Right lobe of liver (tissue), 6 donors: Measurements from ENCODE around the gene CAMK2N1. TPM values are rescaled to one million over a fixed set of nuclear protein-coding genes. Genes with fewer than 3 reads are reported as not detected.

Experiments
- ATAC-seq, 4 donors: fragments of 200-7000 bp; cut with Tn5 transposase; one replicate each; pipeline ENCODE4 v1.9.1; 2020; ENCODE audit warnings: mild to moderate bottlenecking in 4 of 4, moderate library complexity in 4 of 4
- DNase-seq, 3 donors: peaks; one replicate each; pipeline ENCODE4 v3.0.0-alpha.2; 2020
- H3K27ac ChIP-seq, 3 donors: fragments of 200-600 bp; one replicate each; pipeline ENCODE4 v1.8.0; 2022
- H3K27me3 ChIP-seq, 2 donors: fragments of 200-600 bp; one replicate each; pipeline ENCODE4 v1.8.0; 2022
- H3K36me3 ChIP-seq, 4 donors: fragments of 200-600 bp; sonication (generic) in 1 of 4; one replicate each; pipeline versions ENCODE4 v1.5.1 to v1.8.0; 2017 to 2022; ENCODE audit warnings: control low read depth in 1 of 4
- H3K4me1 ChIP-seq, 4 donors: fragments of 200-600 bp; sonication (generic) in 1 of 4; one replicate each; pipeline versions ENCODE4 v1.5.1 to v1.8.0; 2017 to 2022; ENCODE audit warnings: control low read depth in 1 of 4
- H3K4me3 ChIP-seq, 3 donors: fragments of 200-600 bp; one replicate each; pipeline ENCODE4 v1.8.0; 2022
- H3K9me3 ChIP-seq, 4 donors: fragments of 200-600 bp; sonication (generic) in 1 of 4; one replicate each; pipeline versions ENCODE4 v1.5.1 to v1.8.0; 2017 to 2022; ENCODE audit warnings: control low read depth in 1 of 4
- CTCF ChIP-seq, 4 donors: fragments of 200-600 bp in 3 of 4; fragments of 450-650 bp in 1 of 4; IDR thresholded peaks; one replicate each; pipeline versions ENCODE4 v1.5.1 to v1.8.0; 2016 to 2022; ENCODE audit warnings: antibody characterized with exemption in 4 of 4, mild to moderate bottlenecking in 2 of 4
- POLR2A ChIP-seq: fragments of 450-650 bp; IDR thresholded peaks from one replicate; pipeline ENCODE4 v1.6.1; 2017; ENCODE audit warnings: antibody characterized with exemption, mild to moderate bottlenecking
- WGBS: methylation state at CpG from one replicate; pipeline ENCODE4 v1.1.6; 2018; ENCODE audit warnings: low coverage, low lambda C conversion rate; ENCODE audit not compliant: insufficient coverage; ENCODE audit errors: missing lambda C conversion rate; 5-methylcytosine and 5-hydroxymethylcytosine counted together
- intact Hi-C, 2 donors: fragments of 100-400 bp; cut with DNase I; formaldehyde crosslinking; loops; one replicate each; pipeline versions ENCODE4 v1.11.2 to v1.14.1; 2022
- total RNA-seq, 6 experiments: library from RNA; depleted of rRNA in 2 of 6; stranded (reverse); fragments of >200 nt in 2 of 6; fragmentation: NEBNext Ultra II Directional in 3 of 6; extraction: Animal tissue kit (Norgen Biotek cat#: 25700) in 3 of 6; gene quantifications; one replicate each; pipeline versions ENCODE4 v1.1.0 to v1.2.4, GENCODE V29; 2016 to 2023
- donor health status: DM: no; HTN: yes; CAD: no.
- donor health status: DM: no; HTN: no; CAD: no.
- donor health status: DM: no; HTN: no; CAD: no.
- donor health status: DM: no; HTN: yes; CAD: no.
- donor health status: DM: no; HTN: yes; CAD: no.

The CAMK2N1 gene
- total RNA-seq, 6 experiments from 2014 or later = 10.4 to 30.2 (median 20.1) TPM

GRCh38 chr1:20478057-20478635, 7.9 kb downstream of the CAMK2N1 start:
- peak overlapping the region in 1 of 3 donors; percentile 16 for H3K4me3 ChIP-seq
- WGBS = 36% methylated on average over 5 of the region's 5 CpGs
- H3K27me3 ChIP-seq = no peaks in the 10 kb centered on the region
- intact Hi-C loops = no loop called here
- H3K9me3 ChIP-seq = no peaks in the 10 kb centered on the region
- no peaks in the 10 kb centered on the region for H3K36me3 ChIP-seq
- H3K27ac ChIP-seq = peak overlapping the region; percentile 69 to 87 (median 70)
- TF ChIP-seq POLR2A = no peak
- no peak for TF ChIP-seq CTCF (IDR thresholded peaks at IDR 0.05)
- DNase-seq (peak in 1 of 3 donors; percentile 72), ATAC-seq (peak in 2 of 4 donors; percentile 6 to 10)
- peaks cover 3 to 71% (median 31%) of the 10 kb centered on the region in 4 donors for H3K4me1 ChIP-seq

GRCh38 chr1:20477348-20478056, 8.5 kb downstream of the CAMK2N1 start:
- peak; percentile 31 to 82 (median 67) for DNase-seq
- H3K36me3 ChIP-seq = no peaks in the 10 kb centered on the region
- H3K4me1 ChIP-seq = peaks cover 3 to 69% (median 29%) of the 10 kb centered on the region in 4 donors
- H3K9me3 ChIP-seq = no peaks in the 10 kb centered on the region
- TF ChIP-seq POLR2A = no peak
- no peak for TF ChIP-seq CTCF (IDR thresholded peaks at IDR 0.05)
- intact Hi-C loops = no loop called here
- no peaks in the 10 kb centered on the region for H3K27me3 ChIP-seq
- 8% methylated on average over 10 of the region's 10 CpGs for WGBS
- ATAC-seq = peak; percentile 2 to 49 (median 16)
- H3K27ac ChIP-seq = peak overlapping the region; percentile 69 to 87 (median 70)
- peak overlapping the region in 1 of 3 donors; percentile 16 for H3K4me3 ChIP-seq

- TF ChIP-seq POLR2A = peak; percentile 75
- no peak for TF ChIP-seq CTCF (IDR thresholded peaks at IDR 0.05)
- intact Hi-C loops = no loop called here
- ATAC-seq (peak; percentile 73 to 84 (median 76)), DNase-seq (peak; percentile 94 to 97 (median 96))
- H3K27me3 ChIP-seq = no peaks in the 10 kb centered on the region
- no peaks in the 10 kb centered on the region for H3K9me3 ChIP-seq
- WGBS = 4% methylated on average over 21 of the region's 33 CpGs
- H3K36me3 ChIP-seq = no peaks in the 10 kb centered on the region
- peak overlapping the region; percentile 69 to 87 (median 70) for H3K27ac ChIP-seq
- peak overlapping the region; percentile 19 to 55 (median 44) for H3K4me3 ChIP-seq
- peaks cover 3 to 61% (median 25%) of the 10 kb centered on the region in 4 donors for H3K4me1 ChIP-seq
These were observed 9.6 kb downstream of the CAMK2N1 start for GRCh38 chr1:20476265-20477038.

GRCh38 chr1:20474996-20475395, 11.0 kb downstream of the CAMK2N1 start:
- no peak for DNase-seq
- Histone ChIP-seq H3K9me3 (no peaks in the 10 kb centered on the region), H3K36me3 (no peaks in the 10 kb centered on the region), H3K27ac (no peak overlapping the region), H3K27me3 (no peaks in the 10 kb centered on the region), H3K4me3 (no peak overlapping the region), H3K4me1 (peaks cover 3 to 49% (median 21%) of the 10 kb centered on the region in 4 donors)
- intact Hi-C loops = no loop called here
- no peak for ATAC-seq
- no peak for TF ChIP-seq CTCF (IDR thresholded peaks at IDR 0.05)
- no peak for TF ChIP-seq POLR2A
- 61% methylated on average over 7 of the region's 7 CpGs for WGBS
